Prostate gland (tissue), 2 donors: ENCODE data around the gene HNRNPA3. TPM values are rescaled to one million over a fixed set of nuclear protein-coding genes. Genes with fewer than 3 reads are reported as not detected.
"Not testable (repeated sequence)": the region's sequence is repeated elsewhere in the genome, so short reads cannot be mapped to it uniquely, and the experiment has no call there.

Experiments
- DNase-seq: peaks from one replicate; pipeline ENCODE4 v3.0.0-alpha.2; 2019; ENCODE audit warnings: low spot score
- H3K27ac ChIP-seq, 2 donors: fragments of 200-600 bp; sonication (generic); 2 replicates each; pipeline ENCODE4 v1.5.1; 2017 to 2019
- H3K27me3 ChIP-seq: fragments of 200-600 bp; sonication (generic); replicated peaks from 2 replicates; pipeline ENCODE4 v1.5.1; 2019; ENCODE audit not compliant: insufficient read depth
- H3K36me3 ChIP-seq, 2 donors: fragments of 200-600 bp; sonication (generic); 1 replicate in 1 of 2; 2 replicates in 1 of 2; pipeline versions ENCODE4 v1.5.1 to v1.8.1; 2017 to 2019
- H3K4me1 ChIP-seq: fragments of 200-600 bp; sonication (generic); replicated peaks from 2 replicates; pipeline ENCODE4 v1.5.1; 2019
- H3K4me3 ChIP-seq, 2 donors: fragments of 200-600 bp; sonication (generic); 2 replicates each; pipeline ENCODE4 v1.5.1; 2017 to 2019
- H3K9me3 ChIP-seq: fragments of 200-600 bp; sonication (generic); 2 replicates; pipeline ENCODE4 v1.5.1; 2017
- CTCF ChIP-seq, 4 experiments: fragments of 200-600 bp in 2 of 4; fragments of 450-650 bp in 2 of 4; sonication (generic) in 2 of 4; IDR thresholded peaks; 1 replicate in 3 of 4; 2 replicates in 1 of 4; pipeline ENCODE4 v1.5.1; 2016 to 2019; ENCODE audit warnings: antibody characterized with exemption in 4 of 4, mild to moderate bottlenecking in 2 of 4, moderate library complexity in 2 of 4
- POLR2A ChIP-seq: fragments of 450-650 bp; IDR thresholded peaks from one replicate; pipeline ENCODE4 v1.6.1; 2016; ENCODE audit warnings: antibody characterized with exemption, mild to moderate bottlenecking
- POLR2AphosphoS5 ChIP-seq: sonication (generic); formaldehyde crosslinking; IDR thresholded peaks from one replicate; pipeline ENCODE4 v1.6.1; 2017; ENCODE audit warnings: antibody characterized with exemption
- WGBS: methylation state at CpG from one replicate; pipeline ENCODE4 v1.1.5; 2018; 5-methylcytosine and 5-hydroxymethylcytosine counted together
- intact Hi-C: fragments of 100-400 bp; cut with DNase I; formaldehyde crosslinking; loops from one replicate; pipeline ENCODE4 v1.14.2; 2022
- total RNA-seq, 2 donors: library from RNA; depleted of rRNA; stranded (reverse); fragments of >200 nt; gene quantifications; one replicate each; pipeline ENCODE4 v1.1.0, GENCODE V29; 2016

Gene HNRNPA3
- total RNA-seq, 2 donors from 2014 or later: 56.5 to 57.0 TPM

DNA sequence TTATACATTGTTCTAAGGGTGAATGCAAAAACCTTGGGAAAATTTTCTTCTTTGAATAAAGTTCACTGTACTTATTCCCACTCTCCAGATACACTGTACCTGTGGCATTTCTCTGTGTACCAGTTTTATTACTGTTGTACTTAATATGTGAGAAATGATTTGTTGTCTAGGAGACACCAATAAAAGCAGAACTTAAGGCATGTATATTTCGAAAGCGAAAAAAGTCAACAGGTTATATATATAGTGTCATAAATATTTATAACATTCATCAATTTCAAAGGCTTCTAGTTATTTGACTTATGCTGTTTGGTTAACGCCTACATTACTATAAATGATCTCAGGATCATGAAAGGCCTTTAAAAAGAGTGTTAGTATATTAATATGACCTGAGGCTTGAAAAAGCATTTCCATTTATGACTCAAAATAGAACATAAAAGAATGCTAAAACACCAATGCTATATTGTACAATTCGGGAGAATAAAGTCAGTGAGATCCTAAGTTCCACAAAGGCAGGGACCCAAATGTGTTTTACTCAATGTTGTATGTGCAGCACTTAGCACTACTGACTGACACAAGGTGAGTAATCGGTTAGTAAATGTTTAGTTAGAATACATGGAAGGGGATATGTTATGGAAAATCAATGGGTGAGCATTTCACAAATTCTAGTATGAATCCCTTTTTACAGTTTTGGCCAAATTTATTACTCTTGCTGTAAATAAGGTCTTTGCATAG, 32.2 kb upstream of the HNRNPA3 start:
- Histone ChIP-seq H3K27me3 (no peaks in the 10 kb centered on the region), H3K36me3 (no peaks in the 10 kb centered on the region), H3K27ac (no peak overlapping the region), H3K9me3 (no peaks in the 10 kb centered on the region), H3K4me1 (no peaks in the 10 kb centered on the region), H3K4me3 (no peak overlapping the region)
- intact Hi-C loops: no loop called here
- no peak for DNase-seq
- TF ChIP-seq CTCF (IDR thresholded peaks at IDR 0.05): no peak
- TF ChIP-seq POLR2A: no peak
- no peak for TF ChIP-seq POLR2AphosphoS5
- WGBS: 78% methylated on average over 5 of the region's 5 CpGs

GRCh38 chr2:177183860-177184259, 28.7 kb upstream of the HNRNPA3 start:
- intact Hi-C loops: no loop called here
- Histone ChIP-seq H3K9me3 (no peaks in the 10 kb centered on the region), H3K36me3 (no peaks in the 10 kb centered on the region), H3K4me3 (no peak overlapping the region), H3K27me3 (no peaks in the 10 kb centered on the region), H3K4me1 (no peaks in the 10 kb centered on the region), H3K27ac (no peak overlapping the region)
- no peak for TF ChIP-seq CTCF (IDR thresholded peaks at IDR 0.05)
- DNase-seq: no peak

GRCh38 chr2:177184606-177185005, 28.0 kb upstream of the HNRNPA3 start:
- WGBS: 90% methylated on average over 1 of the region's 1 CpG
- no peaks in the 10 kb centered on the region for H3K27me3 ChIP-seq
- no peaks in the 10 kb centered on the region for H3K4me1 ChIP-seq
- DNase-seq: no peak
- no peak overlapping the region for H3K27ac ChIP-seq
- no peak for TF ChIP-seq POLR2A
- no peak for TF ChIP-seq CTCF (IDR thresholded peaks at IDR 0.05)
- no peak for TF ChIP-seq POLR2AphosphoS5
- no peaks in the 10 kb centered on the region for H3K9me3 ChIP-seq
- intact Hi-C loops: no loop called here
- no peaks in the 10 kb centered on the region for H3K36me3 ChIP-seq
- H3K4me3 ChIP-seq: no peak overlapping the region

DNA sequence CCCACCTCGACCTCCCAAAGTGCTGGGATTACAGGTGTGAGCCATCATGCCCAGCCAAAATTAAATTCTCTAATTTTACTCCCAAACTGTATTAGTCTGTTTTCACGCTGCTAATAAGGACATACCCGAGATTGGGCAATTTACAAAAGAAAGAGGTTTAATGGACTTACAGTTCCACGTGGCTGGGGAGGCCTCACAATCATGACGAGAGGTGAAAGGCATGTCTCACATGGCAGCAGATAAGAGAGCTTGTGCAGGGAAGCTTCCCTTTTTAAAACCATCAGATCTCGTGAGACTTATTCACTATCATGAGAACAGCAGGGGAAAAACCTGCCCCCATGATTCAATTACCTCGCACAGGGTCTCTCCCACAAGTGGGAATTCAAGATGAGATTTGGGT, 26.6 kb upstream of the HNRNPA3 start:
- DNase-seq, H3K4me1 ChIP-seq, intact Hi-C loops, H3K27me3 ChIP-seq, H3K27ac ChIP-seq, H3K36me3 ChIP-seq, H3K4me3 ChIP-seq, H3K9me3 ChIP-seq: not testable (repeated sequence)
- WGBS: 77% methylated on average over 7 of the region's 7 CpGs

GRCh38 chr2:177187631-177188312, 24.8 kb upstream of the HNRNPA3 start:
- Histone ChIP-seq H3K9me3 (no peaks in the 10 kb centered on the region), H3K4me3 (no peak overlapping the region), H3K27ac (no peak overlapping the region), H3K4me1 (no peaks in the 10 kb centered on the region), H3K27me3 (no peaks in the 10 kb centered on the region), H3K36me3 (no peaks in the 10 kb centered on the region)
- intact Hi-C loops: no loop called here
- 64% methylated on average over 8 of the region's 8 CpGs for WGBS
- TF ChIP-seq POLR2AphosphoS5: no peak
- TF ChIP-seq POLR2A: no peak
- no peak for TF ChIP-seq CTCF (IDR thresholded peaks at IDR 0.05)
- DNase-seq: no peak
